Measurements from ENCODE around the gene SPACA7.
"Not testable (repeated sequence)": the region's sequence is repeated elsewhere in the genome, so short reads cannot be mapped to it uniquely, and the experiment has no call there.

SPACA7 gene

DNA sequence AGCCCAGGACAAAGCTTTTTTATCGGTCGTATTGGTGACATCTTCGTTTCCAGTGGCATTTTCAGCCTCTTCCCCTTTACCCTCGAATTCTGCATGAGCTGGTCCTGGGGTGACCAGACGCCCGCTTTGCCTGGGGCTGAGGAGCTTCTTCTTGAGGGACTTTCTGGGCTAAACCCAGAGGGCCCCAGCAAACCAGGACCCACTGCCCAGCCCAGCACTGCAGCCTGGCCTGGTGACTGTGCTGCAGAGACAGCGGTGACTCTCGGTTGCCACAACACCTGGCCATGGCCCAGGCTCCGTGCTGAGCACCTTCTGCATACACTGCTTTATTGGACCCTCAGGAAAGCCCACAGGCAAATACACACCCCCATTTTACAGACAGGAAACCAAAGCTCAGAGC is 21.0 kb downstream of the SPACA7 start:
- no peak for TF ChIP-seq CTCF (IDR thresholded peaks at IDR 0.05; ENCODE audit: low read depth, low read length)

GRCh38 chr13:112398347-112398746 is 22.2 kb downstream of the SPACA7 start:
- DNase-seq (ENCODE audit: extremely low read depth, low read depth), result not testable (repeated sequence)

More for the DNA sequence above, 21.0 kb downstream of the SPACA7 start:
- no peak for DNase-seq (ENCODE audit: extremely low read depth, low read depth)

- not testable (repeated sequence) for DNase-seq (ENCODE audit: extremely low read depth, low read depth)
Measured at GRCh38 chr13:112409828-112410227, 33.7 kb downstream of the SPACA7 start.

- no peak for DNase-seq (ENCODE audit: extremely low read depth, low read depth)
- no peak for TF ChIP-seq CTCF (IDR thresholded peaks at IDR 0.05; ENCODE audit: low read depth, low read length)
Measured at GRCh38 chr13:112416647-112417046, 40.5 kb downstream of the SPACA7 start.

- no peak for DNase-seq (ENCODE audit: extremely low read depth, low read depth)
- TF ChIP-seq CTCF (IDR thresholded peaks at IDR 0.05; ENCODE audit: low read depth, low read length), result no peak
Measured at GRCh38 chr13:112417079-112417478, 40.9 kb downstream of the SPACA7 start.

GRCh38 chr13:112424098-112424497 is 47.9 kb downstream of the SPACA7 start:
- DNase-seq (ENCODE audit: extremely low read depth, low read depth), result no peak

GRCh38 chr13:112428704-112429103 is 52.5 kb downstream of the SPACA7 start:
- DNase-seq (ENCODE audit: extremely low read depth, low read depth), result no peak
- TF ChIP-seq CTCF (IDR thresholded peaks at IDR 0.05; ENCODE audit: low read depth, low read length), result no peak

More at GRCh38 chr13:112424098-112424497, 47.9 kb downstream of the SPACA7 start:
- TF ChIP-seq CTCF (IDR thresholded peaks at IDR 0.05; ENCODE audit: low read depth, low read length), result no peak

DNA sequence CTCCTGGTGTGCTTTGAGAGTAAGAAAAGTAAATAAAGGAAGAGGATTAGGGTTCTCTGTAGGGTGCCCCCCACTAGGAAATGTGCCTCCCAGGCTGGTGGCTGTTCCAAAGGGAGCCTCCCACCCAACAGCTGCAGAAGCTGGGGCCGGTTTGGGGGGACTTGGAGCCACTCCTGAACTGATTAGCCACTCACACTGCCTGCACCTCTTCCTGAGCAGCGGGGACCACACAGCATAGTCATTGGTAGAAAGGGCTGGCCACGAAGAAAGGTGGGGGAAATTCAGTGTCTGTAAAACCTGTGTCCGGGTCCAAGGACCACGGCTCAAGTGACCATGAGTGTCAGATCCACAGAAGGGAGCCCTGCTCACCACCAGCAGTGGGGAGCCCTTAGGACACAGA is 55.6 kb downstream of the SPACA7 start:
- TF ChIP-seq CTCF (IDR thresholded peaks at IDR 0.05; ENCODE audit: low read depth, low read length), result no peak
- no peak for DNase-seq (ENCODE audit: extremely low read depth, low read depth)

DNA sequence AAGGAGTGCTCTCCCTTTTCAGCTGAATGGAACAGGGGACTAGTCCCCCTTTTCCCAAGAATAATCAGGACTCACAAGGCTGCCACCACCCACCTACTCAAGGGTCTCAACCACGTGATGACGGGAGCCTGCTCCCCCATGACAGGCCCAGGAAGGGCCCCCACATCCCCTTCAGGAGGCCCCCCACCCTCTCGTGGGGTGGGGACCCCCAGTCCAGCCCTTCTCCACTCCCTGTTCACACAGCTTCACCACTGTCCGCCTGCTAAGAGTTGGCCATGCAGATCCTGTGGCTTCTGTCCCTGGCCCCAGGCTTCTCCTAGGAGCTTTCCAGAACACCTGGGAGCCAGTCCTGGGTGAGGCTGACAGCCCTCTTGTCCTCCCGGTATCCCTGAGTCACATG is 56.6 kb downstream of the SPACA7 start:
- DNase-seq (ENCODE audit: extremely low read depth, low read depth), result not testable (repeated sequence)

DNA sequence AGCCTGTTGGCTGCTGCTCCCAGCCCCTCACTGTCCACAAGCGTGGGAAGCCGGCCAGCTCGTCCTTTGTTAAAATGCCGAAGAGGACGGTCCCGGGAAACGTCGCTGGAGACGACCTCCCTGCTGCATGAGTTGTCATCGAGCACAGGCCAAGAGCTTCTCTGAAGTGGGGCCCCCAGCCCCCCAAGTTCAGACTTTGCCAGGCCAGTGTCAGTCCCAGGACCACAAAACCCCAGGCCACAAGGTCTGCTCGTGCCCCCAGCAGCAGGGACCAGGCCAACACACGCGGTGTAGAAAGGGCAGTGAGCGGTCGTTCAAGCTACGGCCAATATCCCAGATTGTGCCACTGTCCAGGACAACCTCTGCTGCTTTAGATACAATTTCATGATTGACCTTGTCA is 57.4 kb downstream of the SPACA7 start:
- not testable (repeated sequence) for DNase-seq (ENCODE audit: extremely low read depth, low read depth)
